Common myeloid progenitor, CD34-positive (primary cell): ENCODE results near the gene FGF18.

Source experiments
- CTCF ChIA-PET: fragments of 350-600 bp; sonication (Branson Sonifier 250); formaldehyde crosslinking; loops from one replicate; lab custom pipeline; 2021; ENCODE audit warnings: antibody characterized with exemption; lab: Charles Lee
- POLR2A ChIA-PET: fragments of 350-600 bp; sonication (Branson Sonifier 250); formaldehyde crosslinking; loops from one replicate; lab custom pipeline; 2021; ENCODE audit warnings: antibody characterized with exemption; lab: Charles Lee
- DNase-seq, 3 donors: peaks; one replicate each; pipeline versions ENCODE4 v3.0.0 to v3.0.0-alpha.2; 2013
- H3K27ac ChIP-seq, 2 experiments: 1 replicate in 1 of 2; 2 replicates in 1 of 2; pipeline ENCODE4 v1.7.0; 2013; ENCODE audit warnings: inconsistent platforms in 2 of 2, low read length in 2 of 2, mild to moderate bottlenecking in 2 of 2, low read depth in 1 of 2, moderate library complexity in 1 of 2; ENCODE audit not compliant: severe bottlenecking in 2 of 2, insufficient read depth in 1 of 2, poor library complexity in 1 of 2
- H3K27me3 ChIP-seq, 5 experiments: replicated peaks in 2 of 5; 1 replicate in 3 of 5; 2 replicates in 2 of 5; pipeline versions ENCODE4 v1.6.1 to v1.7.0; 2013; ENCODE audit warnings: low read length in 4 of 5, mild to moderate bottlenecking in 2 of 5, moderate library complexity in 2 of 5, inconsistent platforms in 1 of 5; ENCODE audit not compliant: insufficient read depth in 5 of 5, control insufficient read depth in 4 of 5
- H3K36me3 ChIP-seq, 4 experiments: 1 replicate in 2 of 4; 2 replicates in 2 of 4; pipeline versions ENCODE4 v1.6.1 to v1.7.0; 2013; ENCODE audit warnings: low read length in 3 of 4, control low read depth in 1 of 4, mild to moderate bottlenecking in 1 of 4; ENCODE audit not compliant: control insufficient read depth in 4 of 4, insufficient read depth in 4 of 4
- H3K4me1 ChIP-seq, 4 experiments: 1 replicate in 3 of 4; 2 replicates in 1 of 4; pipeline versions ENCODE4 v1.6.1 to v1.7.1; 2013; ENCODE audit warnings: low read length in 3 of 4, mild to moderate bottlenecking in 3 of 4, control low read depth in 1 of 4, inconsistent platforms in 1 of 4, moderate library complexity in 1 of 4; ENCODE audit not compliant: control insufficient read depth in 4 of 4, insufficient read depth in 4 of 4; ENCODE audit errors: control extremely low read depth in 1 of 4
- H3K4me3 ChIP-seq, 7 experiments: 1 replicate in 4 of 7; 2 replicates in 3 of 7; pipeline versions ENCODE4 v1.5.1 to v1.7.0; 2013; ENCODE audit warnings: mild to moderate bottlenecking in 7 of 7, low read length in 6 of 7, moderate library complexity in 6 of 7, inconsistent platforms in 2 of 7, low read depth in 2 of 7, control low read depth in 1 of 7; ENCODE audit not compliant: insufficient read depth in 4 of 7, control insufficient read depth in 1 of 7; ENCODE audit errors: extremely low read depth in 1 of 7
- H3K9me3 ChIP-seq, 5 experiments: 1 replicate in 4 of 5; 2 replicates in 1 of 5; pipeline versions ENCODE4 v1.6.1 to v1.7.1; 2013; ENCODE audit warnings: low read length in 4 of 5, mild to moderate bottlenecking in 2 of 5, inconsistent platforms in 1 of 5, low read depth in 1 of 5, moderate library complexity in 1 of 5; ENCODE audit not compliant: control insufficient read depth in 4 of 5, insufficient read depth in 2 of 5; ENCODE audit errors: control extremely low read depth in 1 of 5
- WGBS: methylation state at CpG from one replicate; pipeline ENCODE4 v1.1.5; 2013; ENCODE audit not compliant: insufficient coverage; 5-methylcytosine and 5-hydroxymethylcytosine counted together

The FGF18 gene

GRCh38 chr5:171432583-171433351 is 13.3 kb downstream of the FGF18 start:
- DNase-seq = no peak
- H3K9me3 ChIP-seq = no peaks in the 10 kb centered on the region
- no peak overlapping the region for H3K4me3 ChIP-seq
- 95% methylated on average over 14 of the region's 16 CpGs for WGBS
- H3K4me1 ChIP-seq = no peaks in the 10 kb centered on the region
- CTCF ChIA-PET = interaction anchor here (1.6 to 1.7 kb wide), 2 partner anchors 12 to 14 kb away, joined by 4 to 5 read pairs; no protein-coding TSS in a partner anchor
- POLR2A ChIA-PET = no interaction called here
- H3K36me3 ChIP-seq = no peaks in the 10 kb centered on the region
- H3K27me3 ChIP-seq = peaks cover 0 to 2% (median 0%) of the 10 kb centered on the region in 5 experiments
- H3K27ac ChIP-seq = no peak overlapping the region

GRCh38 chr5:171433352-171433698 is 13.9 kb downstream of the FGF18 start:
- Histone ChIP-seq H3K9me3 (no peaks in the 10 kb centered on the region), H3K4me1 (no peaks in the 10 kb centered on the region), H3K36me3 (no peaks in the 10 kb centered on the region), H3K4me3 (no peak overlapping the region), H3K27ac (no peak overlapping the region), H3K27me3 (peaks cover 0 to 2% (median 0%) of the 10 kb centered on the region in 5 experiments)
- CTCF ChIA-PET = interaction anchor here (1.6 to 1.7 kb wide), 2 partner anchors 12 to 15 kb away, joined by 4 to 5 read pairs; no protein-coding TSS in a partner anchor
- DNase-seq = no peak
- 74% methylated on average over 2 of the region's 6 CpGs for WGBS
- POLR2A ChIA-PET = no interaction called here

- CTCF ChIA-PET = interaction anchor here (1.6 to 1.7 kb wide), 2 partner anchors 13 to 16 kb away, joined by 4 to 5 read pairs; no protein-coding TSS in a partner anchor
- WGBS = 96% methylated on average over 4 of the region's 5 CpGs
Observed at GRCh38 chr5:171433982-171434676, 14.7 kb downstream of the FGF18 start.

GRCh38 chr5:171434874-171435273 is 15.4 kb downstream of the FGF18 start:
- Histone ChIP-seq H3K4me1 (no peaks in the 10 kb centered on the region), H3K9me3 (no peaks in the 10 kb centered on the region), H3K27me3 (peaks cover 0 to 2% (median 0%) of the 10 kb centered on the region in 5 experiments), H3K4me3 (no peak overlapping the region), H3K36me3 (no peaks in the 10 kb centered on the region), H3K27ac (no peak overlapping the region)
- ChIA-PET CTCF (interaction anchor here (1.2 kb wide), 1 partner anchor 13 kb away, joined by 3 read pairs; no protein-coding TSS in a partner anchor), POLR2A (no interaction called here)
- WGBS = 100% methylated on average over 4 of the region's 4 CpGs
- no peak for DNase-seq

More at GRCh38 chr5:171433982-171434676, 14.7 kb downstream of the FGF18 start:
- DNase-seq = no peak
- Histone ChIP-seq H3K27me3 (peaks cover 0 to 2% (median 0%) of the 10 kb centered on the region in 5 experiments), H3K9me3 (no peaks in the 10 kb centered on the region), H3K27ac (no peak overlapping the region), H3K4me3 (no peak overlapping the region), H3K36me3 (no peaks in the 10 kb centered on the region), H3K4me1 (no peaks in the 10 kb centered on the region)
- POLR2A ChIA-PET = no interaction called here

- peaks cover 0 to 2% (median 0%) of the 10 kb centered on the region in 5 experiments for H3K27me3 ChIP-seq
- H3K27ac ChIP-seq = no peak overlapping the region
- CTCF ChIA-PET = interaction anchor here (1.0 to 1.2 kb wide), 2 partner anchors 14 to 22 kb away, joined by 3 read pairs; no protein-coding TSS in a partner anchor
- H3K36me3 ChIP-seq = no peaks in the 10 kb centered on the region
- H3K4me3 ChIP-seq = no peak overlapping the region
- POLR2A ChIA-PET = no interaction called here
- H3K4me1 ChIP-seq = no peaks in the 10 kb centered on the region
- DNase-seq = no peak
- WGBS = 97% methylated on average over 19 of the region's 20 CpGs
- H3K9me3 ChIP-seq = no peaks in the 10 kb centered on the region
Observed at GRCh38 chr5:171435908-171436307, 16.5 kb downstream of the FGF18 start.

GRCh38 chr5:171436804-171437285 is 17.4 kb downstream of the FGF18 start:
- no peaks in the 10 kb centered on the region for H3K9me3 ChIP-seq
- no peaks in the 10 kb centered on the region for H3K27me3 ChIP-seq
- ChIA-PET POLR2A (no interaction called here), CTCF (interaction anchor here (1.0 kb wide), 1 partner anchor 23 kb away, joined by 3 read pairs; no protein-coding TSS in a partner anchor)
- DNase-seq = no peak
- no peak overlapping the region for H3K4me3 ChIP-seq
- H3K27ac ChIP-seq = no peak overlapping the region
- H3K36me3 ChIP-seq = no peaks in the 10 kb centered on the region
- H3K4me1 ChIP-seq = no peaks in the 10 kb centered on the region
- 97% methylated on average over 13 of the region's 13 CpGs for WGBS
